Hypothalamus (tissue), 51 donors: ENCODE measurements around the gene TMEM109.

ENCODE experiments used
- DNase-seq, 51 donors: peaks; one replicate each; lab custom pipeline; 2025; lab: John Stamatoyannopoulos, UW

TMEM109 gene

DNA sequence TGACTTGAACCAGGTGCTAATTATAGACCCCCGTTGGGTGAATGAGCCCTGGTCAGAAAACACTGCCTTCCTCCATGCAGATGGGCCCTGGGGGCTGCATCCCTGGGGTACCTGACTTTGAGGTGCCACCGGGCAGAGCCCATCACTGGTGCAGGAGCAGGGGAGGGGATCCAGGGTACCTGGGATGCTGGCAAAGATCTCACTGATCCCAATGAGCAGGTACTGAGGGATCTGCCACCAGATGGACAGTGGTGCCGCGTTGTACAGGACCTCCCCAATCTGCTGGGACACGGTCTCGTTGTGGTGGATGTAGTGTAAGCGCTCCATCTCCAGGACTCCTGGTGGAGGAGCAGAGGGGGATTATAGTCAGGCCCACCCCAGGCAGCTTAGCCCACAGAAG lies 25.3 kb downstream of the TMEM109 start:
- DNase-seq, result no peak

DNA sequence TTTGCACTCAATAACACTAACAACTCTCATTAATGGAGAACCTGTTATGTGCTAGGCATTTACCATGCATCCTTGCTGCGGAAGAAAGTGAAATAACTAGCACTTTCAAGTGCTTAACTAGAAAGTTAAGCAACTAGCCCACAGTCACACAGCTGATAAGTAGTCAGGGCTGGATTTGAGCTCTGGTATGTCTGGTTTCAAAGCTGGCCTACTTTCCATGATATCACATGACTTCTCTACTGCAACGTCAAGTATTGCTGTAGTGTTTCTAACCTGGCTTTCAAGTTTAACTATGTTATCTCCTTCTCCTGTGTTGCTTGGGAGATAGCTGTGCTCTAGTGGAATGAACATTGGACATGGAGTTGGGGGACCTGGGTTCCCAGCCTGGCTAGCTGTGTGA lies 25.9 kb downstream of the TMEM109 start:
- DNase-seq, result no peak

DNA sequence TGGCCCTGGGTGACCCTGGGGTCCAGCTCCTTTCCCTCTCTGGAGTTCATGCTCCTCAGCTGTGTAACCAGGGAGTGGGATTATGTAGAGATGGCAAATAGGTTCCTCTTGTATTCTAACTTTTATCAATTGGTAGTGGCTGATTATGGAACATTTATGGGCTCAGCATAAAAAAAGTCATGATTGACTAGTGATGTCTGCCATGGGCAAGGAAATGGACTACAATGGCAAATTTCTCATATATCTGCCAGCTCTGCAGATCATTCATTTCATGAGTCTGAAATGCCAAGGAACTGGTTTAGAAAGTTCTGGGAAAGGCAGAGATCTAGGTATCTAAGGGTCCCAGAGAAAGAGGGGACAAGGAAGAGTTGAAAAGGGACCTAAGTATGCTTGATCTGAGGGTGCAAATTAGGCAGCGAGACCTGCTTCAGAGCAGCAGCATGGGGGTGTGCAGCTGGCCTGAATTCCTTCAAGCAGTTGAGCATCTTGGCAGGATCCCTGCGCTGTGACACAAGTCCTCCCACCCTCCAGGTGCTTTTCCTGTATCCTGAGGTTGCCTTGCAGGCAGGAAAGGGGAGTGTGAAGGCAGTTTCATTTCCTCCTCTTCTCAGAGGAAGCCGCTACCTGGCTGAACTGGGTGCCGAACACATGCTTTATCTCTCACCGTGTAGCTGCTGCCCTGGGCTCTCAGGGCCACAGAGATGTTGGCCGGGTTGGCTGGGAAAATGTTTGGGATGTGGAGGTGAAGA lies 27.6 kb downstream of the TMEM109 start:
- DNase-seq, result no peak

DNA sequence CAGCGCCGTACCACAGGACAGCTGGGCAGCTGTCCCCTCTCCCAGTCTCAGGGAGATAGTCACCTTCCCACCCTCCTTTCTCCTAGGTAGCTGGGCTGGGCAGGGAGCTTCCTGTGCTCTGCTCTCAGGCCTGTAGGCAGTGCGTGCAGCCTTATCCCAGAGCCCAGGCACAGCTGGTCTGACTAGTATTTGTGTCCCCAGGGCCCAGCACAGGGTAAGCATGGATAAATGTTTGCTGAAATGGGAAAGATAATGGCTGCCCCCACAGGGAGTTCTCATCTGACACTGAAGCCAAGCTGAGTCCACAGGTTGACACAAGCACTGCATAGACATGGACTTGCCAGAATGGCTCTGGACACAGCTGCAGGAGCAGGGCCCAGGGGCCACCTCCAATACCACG lies 28.3 kb downstream of the TMEM109 start:
- no peak for DNase-seq

DNA sequence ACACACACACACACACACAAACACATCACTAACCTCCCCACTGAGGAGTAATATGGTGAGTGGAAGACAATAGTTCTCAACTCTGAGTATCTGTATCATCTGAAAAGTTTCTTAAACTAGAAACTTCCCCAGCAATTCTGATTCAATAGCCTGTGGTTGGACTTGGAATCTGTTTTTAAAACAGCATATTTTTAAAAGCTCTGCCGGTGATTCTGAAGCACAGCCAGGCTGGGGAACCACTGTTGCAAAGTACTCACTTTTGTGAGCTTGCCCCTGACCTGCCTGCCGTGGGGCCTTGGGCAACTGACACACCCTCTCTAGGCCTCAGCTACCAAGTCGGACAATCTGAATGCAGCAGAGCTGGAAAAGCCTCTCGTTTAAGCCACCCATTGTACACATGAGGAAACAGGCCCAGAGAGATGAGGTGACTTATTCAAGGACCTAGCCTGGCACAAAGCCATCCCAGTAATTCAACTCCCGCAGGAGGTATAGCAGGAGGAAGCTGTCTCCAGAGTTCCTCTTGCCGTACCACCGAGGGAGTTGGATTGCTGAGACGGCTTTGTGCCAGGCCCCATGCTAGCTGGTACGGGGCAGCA lies 29.1 kb downstream of the TMEM109 start:
- no peak for DNase-seq

DNA sequence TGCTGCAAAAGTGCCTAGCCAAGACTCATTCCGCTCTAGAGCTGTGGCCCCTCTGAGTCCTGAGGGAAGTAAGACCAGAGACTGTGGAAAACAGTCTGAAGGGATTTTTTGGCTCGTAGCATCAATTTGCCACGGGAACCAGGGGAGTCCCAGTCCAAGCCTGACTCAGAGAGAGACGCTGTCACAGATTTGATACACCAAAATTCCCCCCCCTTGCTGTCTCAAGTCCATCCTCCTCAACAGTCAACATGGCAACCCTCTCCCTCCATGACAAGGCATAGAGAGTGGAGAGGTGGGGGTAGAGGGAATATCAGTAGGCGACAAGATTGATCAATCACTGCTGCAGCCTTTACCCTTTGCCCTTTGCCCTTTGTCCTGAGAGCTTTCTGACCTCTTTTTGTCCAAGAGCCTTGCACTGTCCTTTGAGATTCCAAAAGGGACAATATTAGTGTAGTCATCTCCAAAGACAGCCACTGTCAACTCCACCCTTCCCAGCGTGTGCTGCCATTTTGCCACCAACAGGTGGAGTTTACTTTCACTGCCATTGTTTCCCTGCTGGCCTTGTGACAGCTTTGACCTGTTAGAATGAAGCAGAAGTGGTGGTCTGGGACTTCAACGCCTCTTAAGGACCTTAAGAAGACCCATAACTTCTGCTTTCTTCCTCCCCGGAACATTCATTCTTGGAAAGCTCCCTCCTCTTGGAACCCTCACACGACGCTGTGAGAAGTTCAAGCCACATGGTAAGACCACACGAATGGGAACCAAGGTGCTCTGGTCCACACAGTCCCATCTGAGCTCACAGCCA lies 30.7 kb downstream of the TMEM109 start:
- DNase-seq, result no peak

DNA sequence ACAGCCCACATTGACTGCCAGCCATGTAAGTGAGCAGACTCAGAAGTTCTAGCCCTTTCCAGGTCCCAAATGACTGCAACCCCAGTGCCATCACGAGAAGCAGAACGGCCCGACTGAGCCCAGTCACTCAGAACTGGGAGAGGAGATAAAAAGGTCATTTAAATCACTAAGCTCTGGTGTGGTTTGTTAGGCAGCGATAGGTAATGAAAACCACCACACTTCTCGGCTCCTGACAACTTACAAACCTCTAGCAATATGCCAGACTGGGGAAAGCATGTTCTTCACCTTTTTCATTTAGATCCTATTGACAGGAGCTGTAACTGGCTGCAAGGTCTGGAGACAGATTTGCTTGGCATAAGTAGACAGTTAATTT lies 31.3 kb downstream of the TMEM109 start:
- DNase-seq, result no peak

DNA sequence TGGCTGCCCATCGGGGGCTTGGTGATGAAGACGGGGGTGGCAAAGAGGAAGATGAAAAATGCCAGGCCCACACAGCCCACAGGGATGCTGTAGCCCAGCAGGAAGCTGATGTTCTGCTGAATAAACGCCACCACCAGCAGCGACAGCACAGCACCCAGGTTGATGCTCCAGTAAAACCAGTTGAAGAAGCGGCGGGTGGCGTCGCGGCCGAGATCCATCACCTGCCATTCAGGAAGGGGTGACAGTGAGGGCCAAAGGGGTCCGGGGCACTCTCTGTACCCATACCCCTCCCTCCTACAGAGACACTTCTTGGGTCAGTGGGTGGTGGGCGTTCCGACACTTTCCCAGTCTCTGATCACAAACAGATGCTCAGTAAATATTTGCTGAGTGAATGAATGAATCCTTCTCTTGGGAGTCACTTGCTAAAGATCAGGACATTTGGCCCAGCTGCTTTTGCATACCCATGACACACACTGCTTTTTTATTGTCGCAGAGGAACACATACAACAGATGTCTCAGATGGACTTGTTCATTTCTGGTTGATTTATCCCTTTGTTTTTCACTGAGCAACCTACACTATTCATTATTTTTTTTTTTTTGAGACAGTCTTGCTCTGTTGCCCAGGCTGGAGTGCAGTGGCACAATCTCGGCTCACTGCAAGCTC lies 32.8 kb downstream of the TMEM109 start:
- DNase-seq, result no peak

DNA sequence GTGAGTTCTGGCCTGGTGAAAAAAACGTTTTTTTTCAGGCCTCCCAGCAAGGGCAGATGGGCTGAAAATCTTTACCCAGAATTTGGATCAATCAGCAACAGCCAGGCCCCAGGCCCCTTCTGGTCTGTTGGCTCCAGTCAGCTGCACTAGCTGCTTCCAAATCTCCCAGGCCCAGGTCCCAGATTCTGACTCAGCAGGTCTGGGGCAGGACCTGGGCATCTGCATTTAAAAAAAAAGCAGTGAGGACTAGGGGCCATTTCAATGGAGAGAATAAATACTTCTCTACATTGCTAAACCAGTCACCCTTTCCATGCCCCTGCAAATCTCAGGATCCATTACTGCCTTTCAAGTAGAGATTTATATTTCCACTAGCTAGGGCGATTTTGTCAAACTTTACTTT lies 33.7 kb downstream of the TMEM109 start:
- peak in 15 of 51 donors; percentile 12 to 71 (median 29) for DNase-seq

DNA sequence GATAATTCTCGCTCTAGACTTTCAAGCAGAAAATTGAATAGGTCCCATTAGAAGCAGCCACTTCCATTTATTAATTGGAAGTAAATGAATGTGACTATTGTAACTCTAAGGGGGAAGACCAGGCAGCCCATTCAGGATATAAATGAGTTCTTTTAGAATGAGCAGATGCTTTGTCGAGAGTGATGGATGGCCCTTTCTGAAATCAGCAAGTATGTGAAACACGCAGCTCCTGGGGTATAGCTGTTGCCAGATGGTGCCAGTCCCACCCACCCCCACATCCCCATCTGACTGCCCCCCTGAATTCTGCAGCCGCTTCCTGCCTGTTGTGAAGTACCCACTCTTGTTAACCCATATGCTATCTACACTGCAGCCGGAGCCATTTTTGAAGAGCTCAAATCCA lies 34.3 kb downstream of the TMEM109 start:
- DNase-seq, result no peak

DNA sequence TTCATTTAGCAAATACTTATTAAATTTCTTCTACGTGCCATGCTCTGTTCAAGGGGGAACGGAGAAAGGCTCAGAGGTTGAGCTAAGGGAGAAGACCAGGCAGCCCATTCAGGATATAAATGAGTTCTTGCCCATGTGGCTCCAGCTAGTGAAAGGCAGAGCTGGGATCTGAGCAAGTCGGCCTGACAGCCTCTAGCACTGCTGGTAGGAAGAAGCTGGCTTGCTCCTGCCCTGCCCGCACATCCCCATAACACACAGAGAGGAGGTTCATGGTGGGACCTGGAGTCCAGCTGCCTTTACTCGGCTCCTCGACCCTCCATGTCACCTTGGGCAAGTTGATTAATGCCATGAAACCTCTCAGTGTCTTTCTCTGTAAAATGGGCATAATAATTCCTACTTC lies 36.1 kb downstream of the TMEM109 start:
- DNase-seq, result no peak

DNA sequence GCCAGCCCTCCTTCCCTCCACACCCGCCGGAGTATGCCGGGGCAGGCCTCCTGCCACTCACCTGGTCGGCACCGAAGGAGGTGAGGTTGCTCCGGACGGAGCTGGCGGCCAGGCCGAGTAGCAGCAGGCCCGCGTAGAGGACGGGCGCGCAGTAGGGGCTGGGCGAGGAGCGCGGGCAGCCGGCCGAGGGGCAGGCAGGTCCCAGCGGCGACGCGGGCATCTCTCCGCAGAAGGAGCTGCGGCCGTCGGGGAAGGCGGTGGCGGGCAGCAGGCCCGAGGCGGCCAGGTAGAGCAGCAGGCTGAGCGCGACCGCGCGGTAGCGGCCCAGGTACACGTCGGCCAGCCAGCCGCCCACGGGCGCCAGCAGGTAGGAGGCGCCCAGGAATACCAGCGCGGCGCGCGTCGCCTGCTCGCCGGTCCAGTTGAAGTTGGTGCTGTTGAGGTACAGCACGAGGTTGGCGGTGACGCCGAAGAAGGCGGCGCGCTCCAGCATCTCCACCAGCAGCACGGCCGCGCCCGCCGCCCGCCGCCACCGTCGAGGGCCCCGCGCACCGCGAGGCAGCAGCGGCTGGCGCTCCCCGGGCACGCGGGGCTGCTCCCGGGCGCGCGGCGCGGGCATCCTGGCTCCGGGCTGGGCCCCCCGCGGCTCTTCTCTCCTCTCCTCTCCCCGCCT lies 37.1 kb downstream of the TMEM109 start:
- DNase-seq, result no peak

DNA sequence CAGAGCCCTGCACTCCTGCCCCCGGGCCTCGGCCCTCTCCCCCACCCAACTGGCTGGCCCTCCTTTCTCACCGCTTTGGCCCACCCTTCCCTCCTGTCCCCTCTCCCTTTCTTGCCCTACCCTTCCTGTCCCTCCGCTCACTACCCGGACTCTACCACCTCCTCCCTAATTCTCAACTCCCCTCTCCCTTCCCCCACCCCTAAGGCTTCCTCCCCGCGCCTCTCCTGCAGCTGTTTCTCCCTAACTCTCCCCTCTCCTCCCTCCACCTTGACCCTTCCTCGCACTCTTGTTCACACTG lies 37.6 kb downstream of the TMEM109 start:
- no peak for DNase-seq

DNA sequence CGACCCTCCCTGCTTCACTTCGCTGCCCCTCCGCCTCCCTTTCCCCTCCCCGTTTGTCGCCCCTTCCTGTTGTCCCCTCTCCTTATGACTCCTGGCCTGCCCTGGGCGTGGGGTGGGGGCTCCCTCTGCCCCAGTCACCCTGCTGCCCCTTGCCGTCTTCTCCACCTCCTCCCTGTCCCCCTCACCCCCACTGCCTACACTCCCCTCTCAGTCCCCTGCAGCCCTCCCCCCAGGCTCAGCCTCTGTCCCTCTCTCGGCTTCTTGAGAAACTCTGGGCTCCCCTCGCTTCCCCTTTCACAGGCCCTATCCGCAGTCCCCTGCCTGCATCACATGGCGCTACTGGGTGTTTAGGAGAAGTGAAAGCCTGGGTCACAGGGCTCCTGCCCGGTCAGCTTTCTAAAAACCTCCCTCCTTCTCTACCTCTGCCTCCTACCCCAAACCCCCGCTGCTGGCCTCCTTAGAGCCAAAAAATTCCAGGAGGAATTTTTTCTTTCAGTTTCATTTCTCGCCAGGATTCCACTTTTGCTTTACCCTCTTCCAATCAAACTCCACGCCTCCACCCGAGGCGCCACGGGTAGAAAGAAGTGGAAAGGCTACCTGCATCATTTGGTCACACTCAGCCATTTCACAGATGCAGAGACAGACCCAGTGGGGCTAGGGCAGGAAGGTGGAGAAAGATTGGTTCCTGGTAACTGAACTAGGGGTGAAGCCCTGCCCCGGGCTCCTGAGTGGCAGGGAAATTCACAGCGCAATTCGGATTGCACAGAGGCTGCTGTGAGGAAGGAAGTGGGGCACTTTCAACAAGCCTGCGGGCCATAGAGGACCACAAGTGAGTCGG lies 38.2 kb downstream of the TMEM109 start, which contains the start of gene SLC15A3:
Gene SLC15A3 (minus strand): TSS at position 273 of the 838 bp plus-strand sequence. CDS start 625 bp downstream, outside the sequence.
- DNase-seq, result peak in 26 of 51 donors; percentile 10 to 63 (median 36)

DNA sequence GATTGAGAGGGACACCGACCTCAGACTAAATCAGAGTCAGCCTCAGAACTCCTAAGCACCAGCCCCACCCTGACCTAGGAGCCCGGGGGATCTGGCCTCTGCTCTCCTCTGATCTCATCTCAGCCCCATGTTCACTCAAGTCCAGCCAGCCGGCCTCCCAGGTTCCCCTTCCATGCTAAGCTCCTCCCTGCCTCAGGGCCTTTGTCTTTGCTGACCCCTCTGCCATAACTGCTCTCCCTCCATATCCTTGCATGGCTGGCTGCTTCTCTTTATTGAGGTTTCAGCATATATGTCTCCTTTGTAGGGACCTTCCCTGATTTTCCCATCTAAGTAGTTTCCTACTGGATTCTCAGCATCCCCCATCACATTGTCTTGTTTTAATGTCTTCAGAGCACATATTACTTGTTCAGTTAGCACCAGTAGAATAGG lies 38.8 kb downstream of the TMEM109 start:
- no peak for DNase-seq

DNA sequence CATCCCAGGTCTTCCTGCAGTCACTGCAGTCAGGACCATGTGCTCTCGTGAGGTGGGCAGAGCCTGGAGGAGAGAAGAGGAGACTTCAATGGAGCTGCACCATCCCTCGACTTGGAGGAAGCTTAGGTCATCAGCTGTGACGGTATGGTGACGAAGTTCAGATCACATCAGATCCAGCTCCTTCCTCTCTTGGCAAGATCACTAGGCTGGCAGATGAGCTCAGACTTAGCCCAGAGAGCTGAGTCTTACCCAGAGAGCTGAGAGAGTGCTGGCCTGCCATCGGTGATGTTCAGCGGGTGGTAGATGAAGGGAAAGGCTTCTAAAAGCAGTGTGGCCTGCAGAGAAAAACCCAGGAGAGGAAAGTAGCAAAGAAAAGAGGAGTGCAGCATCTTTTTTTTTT lies 39.8 kb downstream of the TMEM109 start:
- no peak for DNase-seq

DNA sequence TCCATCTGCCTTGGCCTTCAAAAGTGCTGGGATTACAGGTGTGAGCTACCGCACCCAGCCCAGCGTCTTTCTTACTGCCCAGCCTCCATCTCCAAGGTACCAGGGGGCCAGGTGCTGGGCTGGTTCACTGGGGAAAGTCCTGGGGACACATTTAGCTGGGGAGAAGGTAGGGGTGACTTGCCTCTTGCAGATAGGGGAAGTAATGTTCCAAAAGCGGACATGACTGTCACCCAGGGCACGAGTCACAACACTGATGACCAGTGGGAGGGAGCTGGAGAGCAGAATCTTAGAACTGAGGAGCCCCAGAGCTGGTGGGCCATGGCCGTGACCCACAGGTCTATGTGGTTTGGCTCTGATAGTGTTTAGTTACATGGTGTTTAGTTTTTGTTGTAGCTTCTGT lies 40.5 kb downstream of the TMEM109 start:
- no peak for DNase-seq

DNA sequence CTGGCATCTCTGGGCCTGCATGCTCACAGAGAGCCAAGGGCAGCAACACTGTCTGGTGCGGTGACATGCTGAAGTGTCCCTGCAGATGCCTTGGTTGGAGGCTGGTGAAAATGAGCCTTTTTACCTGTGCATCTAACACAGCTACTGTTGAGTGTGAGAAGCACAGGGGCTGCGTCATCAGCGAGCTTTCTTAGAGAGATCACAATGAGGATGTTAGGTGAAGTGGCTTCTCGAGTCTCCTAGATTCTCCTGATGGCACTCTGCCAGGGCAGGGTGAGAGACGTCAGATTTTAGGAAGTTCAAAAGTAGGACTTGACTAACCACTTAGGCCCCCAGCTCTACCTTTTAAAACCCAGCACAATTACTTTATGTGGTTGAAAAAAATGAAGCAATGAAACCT lies 41.6 kb downstream of the TMEM109 start:
- DNase-seq, result peak in 1 of 51 donors; percentile 18

DNA sequence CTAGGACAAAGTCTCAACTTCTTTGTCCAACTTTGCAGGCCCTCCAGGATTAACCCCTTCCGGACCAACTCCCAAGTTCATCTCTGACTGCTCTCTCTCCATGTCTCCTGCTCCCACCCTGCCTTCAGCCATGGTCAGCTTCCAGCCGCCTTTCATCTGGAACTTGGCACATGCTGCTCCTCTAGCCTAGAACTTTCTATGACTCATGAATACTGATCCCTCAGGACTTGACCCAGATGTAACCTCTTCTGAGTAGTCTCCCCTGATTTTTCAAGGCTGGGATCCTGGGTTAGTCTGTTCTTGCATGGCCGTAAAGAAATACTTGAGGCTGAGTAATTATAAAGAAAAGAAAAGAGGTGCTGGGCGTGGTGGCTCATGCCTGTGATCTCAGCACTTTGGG lies 43.2 kb downstream of the TMEM109 start:
- no peak for DNase-seq

DNA sequence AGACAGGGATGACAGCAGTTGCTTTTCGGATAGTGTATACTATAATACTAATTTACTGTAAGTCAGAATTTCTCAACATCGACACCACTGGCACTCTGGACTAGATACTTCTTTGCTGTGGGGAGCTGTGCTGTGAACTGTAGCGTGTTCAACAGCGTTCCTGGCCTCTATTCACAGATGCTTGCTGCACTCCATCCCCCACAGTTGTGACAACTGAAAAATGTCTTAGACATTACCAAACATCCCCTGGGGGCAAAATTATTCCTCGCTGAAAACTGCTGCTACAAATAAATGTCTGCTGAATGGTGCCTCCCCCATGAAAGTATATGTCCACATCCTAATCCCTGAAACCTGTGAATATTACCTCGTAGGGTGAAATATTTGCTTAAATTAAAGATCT lies 45.5 kb downstream of the TMEM109 start:
- no peak for DNase-seq
